G401.6 (cell line): ENCODE measurements around the gene RTN4R.
A peak's percentile ranks its signal among the peaks of the same experiment; 100 is the strongest.
"Not testable (repeated sequence)": the region's sequence is repeated elsewhere in the genome, so short reads cannot be mapped to it uniquely, and the experiment has no call there.

ENCODE experiments used
- FAIRE-seq: peaks from 2 replicates; lab custom pipeline; 2012; peaks lifted over from hg19 to GRCh38; lab: Jason Lieb, UNC

RTN4R gene

DNA sequence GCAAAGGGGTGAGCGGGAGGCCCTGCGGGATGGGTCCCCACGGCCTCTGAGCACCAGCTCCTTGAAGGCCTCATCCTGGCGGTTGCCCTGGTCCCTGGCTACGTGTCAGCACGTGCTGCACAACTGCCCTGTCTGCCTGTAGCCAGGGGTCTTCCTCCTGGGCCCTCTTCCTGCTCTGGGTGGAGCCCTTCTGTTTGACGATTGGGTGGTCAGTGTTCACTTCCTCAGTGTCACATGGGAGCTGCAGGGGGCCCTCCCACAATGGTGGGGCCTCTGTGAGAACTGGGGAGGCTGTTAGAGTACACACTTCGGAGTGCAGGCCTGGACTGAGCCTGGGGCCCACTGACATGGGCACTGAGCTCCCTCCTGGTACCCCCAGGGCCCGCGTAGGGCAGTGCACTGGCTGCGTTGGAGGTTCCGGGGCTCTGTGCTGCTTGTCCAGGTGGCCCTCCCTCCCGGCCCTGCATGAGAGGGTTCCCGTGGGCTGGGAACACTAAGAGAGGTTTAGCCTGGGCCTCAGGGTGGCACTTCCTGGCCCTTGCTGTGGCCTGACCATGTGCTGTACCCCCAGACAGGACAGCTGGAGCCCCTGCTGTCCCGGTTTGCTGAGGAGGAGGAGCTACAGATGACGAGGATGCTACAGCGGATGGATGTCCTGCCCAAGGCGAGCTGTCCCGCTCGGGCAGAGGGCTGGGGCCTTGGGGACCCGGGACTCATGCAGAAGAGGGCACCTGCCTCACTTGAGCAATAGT is 38.0 kb upstream of the RTN4R start:
- FAIRE-seq, result no peak

DNA sequence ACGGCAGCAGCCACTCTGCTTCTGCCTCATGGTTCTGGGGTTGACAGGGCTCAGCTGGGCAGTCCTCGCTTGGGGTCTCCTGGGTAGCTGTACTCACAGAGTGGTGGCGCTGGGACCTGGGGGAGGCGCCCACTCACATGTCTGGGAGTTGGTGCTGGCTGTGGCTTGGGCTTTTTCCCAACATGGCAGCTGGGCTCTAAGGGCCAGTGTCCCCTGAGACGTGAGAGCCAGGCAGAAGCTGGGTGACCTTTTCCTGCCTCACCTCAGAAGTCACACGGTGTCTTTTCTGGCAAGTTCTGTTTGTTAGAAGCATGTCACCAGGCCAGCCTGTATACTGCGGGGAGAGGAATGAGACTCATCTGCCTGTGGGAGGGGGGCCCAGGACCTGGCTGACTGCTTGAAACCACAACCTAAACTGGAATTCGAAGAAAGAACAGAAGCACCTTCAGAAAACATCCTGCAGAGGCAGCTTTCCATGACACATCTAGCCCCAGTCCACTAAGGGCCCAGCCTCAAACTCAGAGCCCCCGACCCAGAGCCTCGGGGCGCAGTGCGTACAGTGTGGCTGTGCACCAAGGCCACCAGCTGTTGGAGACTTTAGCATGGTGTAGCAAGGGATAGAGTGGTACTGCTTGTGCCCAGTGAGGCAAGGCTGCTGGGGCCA is 37.2 kb upstream of the RTN4R start:
- not testable (repeated sequence) for FAIRE-seq

DNA sequence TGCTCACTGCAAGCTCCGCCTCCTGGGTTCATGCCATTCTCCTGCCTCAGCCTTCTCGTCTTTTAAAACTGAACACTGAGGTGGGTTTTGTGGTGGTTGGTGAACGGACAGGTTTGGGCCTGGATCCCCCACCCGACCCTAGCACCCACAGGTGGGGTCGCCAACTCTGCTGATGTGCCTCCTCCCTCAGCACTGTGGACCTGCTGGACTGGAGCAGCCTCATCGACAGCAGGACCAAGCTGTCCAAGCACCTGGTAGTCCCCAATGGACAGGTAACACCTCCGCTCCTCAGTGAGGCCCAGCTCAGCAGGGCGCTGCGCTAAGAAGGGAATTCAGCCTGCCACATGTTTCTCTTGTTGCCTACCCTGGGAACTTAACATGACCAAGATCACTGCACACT is 36.5 kb upstream of the RTN4R start:
- FAIRE-seq, result no peak

DNA sequence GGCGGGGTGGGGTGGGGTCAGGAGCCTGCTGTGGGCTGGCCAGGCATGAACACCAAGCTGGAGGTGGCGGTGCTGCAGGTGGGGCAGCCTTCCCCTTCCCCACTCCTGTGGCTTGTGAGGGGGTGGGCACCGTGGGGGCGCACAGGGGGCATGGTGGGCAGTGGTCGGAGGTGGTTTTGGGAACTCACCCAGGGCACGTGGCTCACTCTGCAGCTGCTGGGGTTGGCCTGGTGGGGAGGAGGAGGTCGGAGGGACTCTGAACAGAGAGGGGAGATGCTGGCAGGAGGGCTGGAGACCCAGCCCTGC is 35.1 kb upstream of the RTN4R start:
- FAIRE-seq, result not testable (repeated sequence)

DNA sequence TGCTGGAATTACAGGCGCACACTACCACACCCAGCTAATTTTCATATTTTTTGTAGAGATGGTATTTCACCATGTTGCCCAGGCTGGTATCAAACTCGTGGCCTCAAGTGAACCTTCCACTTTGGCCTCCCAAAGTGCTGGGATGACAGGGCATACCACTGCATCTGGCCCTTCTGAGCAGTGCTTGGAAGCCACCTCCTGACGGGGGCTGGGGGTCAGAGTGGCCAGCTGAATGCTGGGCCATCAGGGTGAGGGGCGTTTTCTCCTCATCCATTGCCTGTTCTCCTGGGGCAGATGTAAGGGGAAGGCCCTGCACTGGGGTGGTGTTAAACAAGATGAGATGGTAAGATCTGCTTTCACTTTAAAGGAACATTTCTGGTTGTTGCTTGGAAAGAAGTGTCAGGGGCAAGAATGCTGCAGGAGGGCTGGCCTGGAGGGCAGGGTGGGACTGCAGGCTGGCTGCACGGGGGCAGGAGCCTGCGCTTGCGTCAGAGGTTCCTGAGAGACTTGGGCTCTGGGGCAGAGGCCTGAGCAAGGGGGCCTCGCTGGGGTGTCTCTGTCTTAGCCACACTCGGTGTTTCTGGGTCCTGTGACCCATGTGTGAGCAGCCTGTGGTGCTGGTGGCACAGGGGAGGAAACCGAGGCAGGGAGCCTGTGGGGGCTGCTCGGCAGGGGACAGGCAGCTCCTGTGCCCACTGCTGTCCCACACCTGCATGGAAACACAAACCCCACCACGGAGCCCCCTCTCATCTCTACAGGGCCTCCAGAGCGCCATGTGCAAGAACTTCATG is 34.5 kb upstream of the RTN4R start:
- no peak for FAIRE-seq

DNA sequence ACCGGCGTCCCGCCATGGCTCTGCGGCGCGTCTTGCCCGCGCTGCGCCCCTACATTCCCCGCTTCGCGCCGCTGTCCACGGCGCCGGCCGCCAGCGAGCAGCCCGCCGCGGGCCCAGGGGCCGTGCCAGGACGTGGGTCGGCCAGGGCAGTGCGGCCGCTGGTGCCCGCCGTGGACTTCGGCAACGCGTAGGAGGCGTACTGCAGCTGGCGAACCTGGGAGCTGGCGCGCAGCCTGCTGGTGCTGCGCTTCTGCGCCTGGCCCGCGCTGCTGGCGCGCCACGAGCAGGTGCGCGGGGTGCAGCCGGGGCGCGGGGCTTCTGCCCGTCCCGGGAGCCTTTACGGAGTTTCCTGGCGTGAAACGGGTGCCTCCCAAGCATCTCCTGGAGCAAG is 31.6 kb upstream of the RTN4R start:
- FAIRE-seq, result no peak

DNA sequence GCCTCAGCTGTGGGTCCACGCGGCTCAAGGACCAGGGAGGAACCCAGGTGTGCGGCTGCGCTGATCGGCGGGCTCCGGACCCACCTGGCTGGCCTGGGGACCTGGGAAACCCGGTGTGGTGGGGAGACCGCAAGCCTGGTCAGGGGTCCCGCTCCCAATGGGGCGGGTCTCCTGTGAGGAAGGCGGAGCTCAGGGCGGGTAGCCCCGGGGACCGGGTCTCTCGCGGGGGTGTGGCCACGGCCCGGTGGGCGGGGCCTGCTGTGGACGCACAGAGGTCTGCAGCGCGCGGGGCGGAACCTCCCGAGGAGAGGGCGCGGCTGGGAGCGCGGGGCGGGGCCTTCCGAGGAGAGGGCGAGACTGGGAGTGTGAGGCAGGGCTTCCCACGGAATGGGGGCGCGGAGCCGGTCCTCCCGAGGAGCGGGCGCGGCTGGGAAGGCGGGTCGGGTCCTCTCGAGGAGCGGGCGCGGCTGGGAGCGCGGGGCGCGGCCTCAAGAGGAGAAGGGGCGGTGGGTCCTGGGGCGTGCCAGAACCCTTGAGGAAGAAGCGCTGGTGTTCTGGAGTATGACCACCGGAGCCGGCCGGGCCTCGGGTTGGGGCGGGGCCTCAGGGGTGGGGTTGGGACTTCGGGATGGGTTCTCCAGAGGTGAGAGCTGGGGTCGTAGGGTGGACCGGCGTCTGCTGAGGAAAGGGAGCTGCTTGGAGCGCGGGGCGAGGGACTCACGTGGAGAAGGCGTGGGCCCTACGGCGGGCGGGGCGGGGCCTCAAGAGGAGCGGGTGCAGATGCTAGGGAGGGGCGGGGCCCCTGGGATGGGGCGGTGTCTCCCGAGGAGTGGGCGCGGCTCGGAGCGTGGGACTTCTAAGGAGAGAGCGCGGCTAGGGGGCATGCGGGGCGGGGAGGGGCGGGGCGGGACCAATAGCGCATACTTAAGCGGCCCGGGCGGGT is 31.0 kb upstream of the RTN4R start:
- FAIRE-seq, result peak; percentile 74

DNA sequence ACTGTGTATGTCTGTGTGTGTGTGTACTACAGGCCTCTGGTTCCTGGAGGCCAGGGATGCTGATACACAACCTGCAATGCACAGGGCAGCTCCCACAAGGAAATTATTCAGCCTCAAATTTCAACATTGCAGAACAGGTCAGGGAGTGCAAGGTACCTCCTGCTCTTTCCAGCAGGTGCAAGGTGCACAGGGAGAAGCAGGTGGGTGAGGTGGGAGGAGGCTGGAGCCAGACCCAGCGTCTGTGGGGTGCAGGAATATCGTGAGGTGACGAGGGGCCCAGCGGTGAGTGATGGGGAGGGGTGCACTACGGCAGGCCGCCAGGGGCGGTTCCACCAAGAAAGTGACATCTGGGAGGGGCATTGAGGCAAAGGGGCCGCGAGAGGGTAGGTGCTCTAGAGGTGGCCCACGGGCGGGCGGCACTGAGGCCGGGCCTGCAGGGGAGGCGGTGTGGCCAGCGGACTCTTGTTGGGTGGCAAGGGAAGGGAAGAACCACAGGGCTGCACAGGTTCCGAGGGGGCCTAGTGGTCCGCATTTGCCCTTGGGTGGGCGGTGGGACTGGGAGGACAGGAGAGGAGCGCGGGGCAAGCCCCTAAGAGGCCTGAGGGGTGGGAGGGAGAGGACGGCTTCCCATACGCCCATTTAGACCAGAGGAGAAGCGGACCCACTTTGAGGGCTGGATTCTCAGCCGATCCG is 30.1 kb upstream of the RTN4R start:
- FAIRE-seq, result no peak

DNA sequence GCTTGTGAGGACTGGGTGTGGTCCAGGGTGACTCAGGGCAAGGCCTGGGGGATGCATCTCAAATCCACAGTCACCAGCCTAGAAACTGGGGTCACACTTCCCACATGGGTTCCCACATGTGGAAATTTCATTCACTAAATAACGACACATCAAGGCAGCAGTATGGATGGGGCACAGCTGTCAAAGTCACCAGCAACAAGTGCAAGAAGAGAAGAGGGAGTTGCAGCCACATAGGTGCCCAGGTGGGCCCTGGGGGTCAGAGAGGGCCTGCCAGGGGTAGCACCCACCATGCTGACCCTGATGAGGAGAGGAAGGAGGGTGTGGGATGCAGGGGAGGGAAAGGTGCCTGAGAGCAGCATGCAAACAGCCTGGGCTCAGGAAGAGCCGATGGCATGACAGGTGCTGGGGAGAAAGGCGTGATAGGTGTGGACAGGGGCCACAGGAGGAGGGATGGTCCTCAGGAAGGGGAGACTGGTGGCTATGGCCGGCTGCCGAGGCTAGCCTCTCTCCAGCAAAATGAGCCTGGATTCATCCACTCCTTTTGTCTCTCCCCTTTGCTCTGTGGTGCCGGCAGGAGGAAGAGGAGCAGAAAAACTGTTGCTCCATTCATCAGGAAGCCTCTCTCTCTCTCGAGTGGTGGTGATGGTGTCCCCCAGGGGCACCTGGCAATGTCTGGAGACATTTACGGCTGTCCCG is 29.4 kb upstream of the RTN4R start:
- no peak for FAIRE-seq

DNA sequence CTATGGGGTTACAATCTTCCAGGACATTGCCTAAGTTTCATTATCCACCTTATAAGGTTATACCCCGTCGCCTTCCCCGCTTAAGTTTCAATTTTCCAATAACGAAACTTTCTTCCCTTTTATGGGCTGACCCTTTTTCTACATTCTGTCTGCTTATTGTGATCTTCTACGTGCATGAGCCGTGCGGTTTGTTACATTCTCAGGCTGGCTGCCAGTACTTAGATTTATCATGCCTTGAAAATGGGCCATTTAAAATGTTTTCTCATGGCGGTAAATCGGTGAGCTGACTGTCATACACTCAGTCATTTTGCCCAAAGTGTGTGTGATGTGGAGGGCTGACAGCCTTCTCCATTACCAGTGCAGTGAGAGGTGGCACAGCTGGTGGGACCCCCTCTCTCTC is 28.5 kb upstream of the RTN4R start:
- FAIRE-seq, result no peak

DNA sequence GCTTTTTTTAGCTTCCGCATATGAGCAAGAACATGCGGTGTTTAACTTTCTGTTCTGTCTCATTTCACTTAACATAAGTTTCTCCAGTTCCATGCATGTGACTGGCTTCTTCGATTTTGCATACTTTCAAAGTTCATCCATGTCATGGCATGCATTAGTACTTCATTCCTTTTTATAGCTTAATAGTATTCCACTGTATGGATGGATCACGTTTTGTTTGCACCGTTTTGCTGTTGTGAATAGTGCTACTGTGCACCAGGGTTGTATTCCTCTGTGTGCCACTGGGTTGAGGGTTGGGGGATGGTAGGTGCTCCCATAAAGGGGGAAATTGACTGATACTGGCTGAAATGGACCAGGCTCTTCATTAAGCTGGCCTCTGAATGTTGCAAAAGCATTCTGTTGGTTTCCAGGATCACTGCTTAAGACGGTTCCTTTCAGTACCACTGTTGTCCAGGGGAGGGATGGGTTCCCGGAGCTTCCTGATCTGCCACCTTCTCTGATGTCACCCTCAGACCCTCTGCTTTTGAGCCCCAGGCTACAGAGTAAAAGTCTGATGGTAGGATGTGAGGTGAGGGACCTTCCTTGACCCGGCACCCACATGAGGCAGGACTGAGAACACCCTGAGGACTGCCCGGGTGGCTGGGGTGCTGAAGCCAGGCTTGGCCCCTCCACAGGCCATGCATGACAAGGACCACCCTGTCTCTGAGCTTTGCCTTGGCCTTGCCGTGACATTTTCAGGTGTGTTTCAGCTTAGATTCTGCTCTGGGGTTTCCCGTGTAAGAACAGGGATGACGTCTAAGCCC is 27.3 kb upstream of the RTN4R start:
- no peak for FAIRE-seq

DNA sequence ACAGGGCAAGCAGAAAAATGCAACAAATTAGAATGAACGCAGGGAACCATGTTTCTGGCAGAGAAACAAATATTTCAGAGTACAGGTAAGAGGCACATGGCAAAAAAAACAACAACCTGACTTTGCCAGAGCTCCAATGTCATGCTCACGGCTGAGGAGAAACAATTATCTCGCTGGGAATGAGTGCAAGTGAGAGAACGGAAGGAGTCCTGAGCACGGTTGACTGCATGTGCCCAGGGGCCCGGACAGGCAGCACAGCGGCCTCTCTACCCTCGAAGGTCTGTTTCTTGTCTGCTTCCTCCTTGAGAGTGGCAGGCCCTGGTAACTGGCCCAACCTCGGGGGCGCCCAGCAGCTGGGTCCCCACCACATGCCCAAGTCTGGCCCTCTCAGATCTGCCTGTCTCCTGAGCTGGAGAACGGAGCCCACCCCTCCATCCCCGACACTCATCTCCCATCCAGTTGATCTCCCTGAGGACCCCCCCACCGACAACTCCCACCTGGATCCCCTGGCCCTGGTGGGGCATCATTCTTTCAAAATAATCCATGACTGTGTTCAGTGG is 24.6 kb upstream of the RTN4R start:
- no peak for FAIRE-seq

DNA sequence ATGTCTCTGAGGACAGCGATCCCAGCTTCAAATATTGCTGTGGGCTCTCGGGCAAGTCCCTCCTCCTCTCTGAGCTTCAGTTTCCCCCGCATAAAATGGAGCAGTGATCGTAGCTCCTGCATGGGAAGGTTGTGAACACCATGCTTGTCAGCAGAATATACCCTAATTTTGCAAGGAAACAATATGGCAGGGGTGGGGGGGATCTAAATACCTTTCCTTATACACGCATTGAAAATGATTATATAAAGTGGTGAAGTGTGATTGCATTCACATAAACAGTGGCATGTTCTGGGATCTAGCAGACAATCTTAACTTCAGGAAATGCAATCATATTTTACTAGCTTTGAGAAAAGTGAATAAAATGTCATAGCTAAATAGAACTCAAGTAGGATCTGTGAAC is 24.0 kb upstream of the RTN4R start:
- FAIRE-seq, result no peak

DNA sequence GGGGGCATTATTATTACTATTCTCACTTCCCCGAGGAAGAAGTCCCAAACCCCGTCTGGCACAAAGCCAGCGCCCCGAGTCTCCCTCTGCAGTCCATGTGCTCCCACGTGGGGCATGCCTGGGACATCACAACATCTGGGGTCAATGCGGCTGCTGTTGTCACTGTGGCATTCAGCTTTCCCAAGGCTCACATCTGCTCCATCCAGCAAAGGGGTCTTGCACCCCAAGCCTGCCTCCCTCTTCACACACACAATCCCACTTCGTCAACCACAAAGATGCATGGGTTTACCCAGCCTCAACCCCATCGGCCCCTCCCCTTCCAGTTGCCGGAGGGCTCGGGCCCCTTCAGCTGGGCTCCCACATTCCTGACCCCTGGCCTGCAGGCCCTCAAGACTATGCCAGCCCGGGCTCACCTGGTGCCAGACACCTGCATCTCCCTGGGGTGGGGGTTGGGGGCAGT is 23.5 kb upstream of the RTN4R start:
- no peak for FAIRE-seq

DNA sequence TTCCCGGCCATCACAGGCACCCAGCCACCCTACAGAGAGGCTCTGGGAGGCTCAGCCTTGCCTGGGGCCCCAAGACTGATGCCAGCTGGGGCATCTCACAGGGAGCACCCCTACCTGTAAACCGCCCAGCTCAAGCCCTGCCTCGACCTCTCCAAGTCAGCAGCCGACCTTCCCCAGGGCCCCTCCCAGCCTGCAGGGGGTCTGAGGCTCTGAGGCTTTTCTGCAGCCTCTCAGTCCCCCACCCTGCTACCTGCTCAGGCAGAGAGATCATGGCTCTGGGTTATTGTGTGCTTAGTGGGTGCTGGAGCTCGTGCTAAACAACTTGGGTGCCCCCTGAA is 23.1 kb upstream of the RTN4R start:
- no peak for FAIRE-seq

DNA sequence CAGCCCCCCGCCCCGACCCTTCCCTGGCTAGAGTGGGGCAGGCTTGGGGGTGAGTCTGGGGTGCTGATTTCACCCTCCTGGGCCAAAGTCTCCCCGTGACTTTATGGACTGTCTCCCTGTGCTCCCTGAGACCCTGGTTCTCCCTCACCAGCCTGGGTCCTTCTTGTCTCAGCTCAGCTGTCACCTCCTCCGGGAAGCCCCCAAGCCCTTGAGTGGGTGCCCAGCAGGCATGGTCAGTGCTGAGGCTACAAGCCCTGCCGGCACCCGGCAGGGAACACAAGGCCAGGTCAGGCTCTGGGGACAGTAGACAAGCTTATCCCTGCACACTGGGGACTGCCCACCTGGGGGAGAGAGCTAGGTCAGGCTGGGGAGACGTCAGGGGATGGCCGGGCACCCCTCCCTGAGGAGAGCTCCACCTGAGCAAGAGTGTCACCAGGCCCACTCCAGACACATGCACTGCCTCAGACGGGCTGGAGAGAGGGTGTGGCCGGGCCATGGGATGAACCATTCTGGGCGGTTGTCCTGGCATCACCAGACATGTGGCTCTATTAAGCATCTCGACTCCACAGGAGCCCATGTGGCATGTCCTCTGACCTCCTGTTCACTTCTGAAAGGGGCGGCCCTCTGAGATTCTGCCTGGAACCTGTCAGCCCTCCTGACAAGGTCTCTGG is 22.6 kb upstream of the RTN4R start:
- FAIRE-seq, result no peak

DNA sequence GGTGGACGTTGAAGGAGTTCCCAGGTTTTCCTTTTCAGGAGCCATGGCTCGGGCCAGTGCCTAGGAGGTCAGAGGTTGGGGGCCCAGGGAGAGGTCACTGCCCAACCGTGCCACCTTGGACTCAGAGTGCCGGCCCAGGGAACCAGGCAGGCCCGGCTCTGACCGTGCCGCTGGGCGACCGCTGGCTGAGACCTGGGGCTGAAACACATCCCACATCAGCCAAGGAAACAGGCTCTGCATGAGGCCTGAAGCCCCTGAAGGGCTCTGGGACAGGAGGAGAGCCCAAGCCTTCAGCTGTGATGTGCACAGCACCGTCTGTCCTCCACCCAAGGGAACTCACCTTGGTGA is 21.9 kb upstream of the RTN4R start:
- FAIRE-seq, result no peak

DNA sequence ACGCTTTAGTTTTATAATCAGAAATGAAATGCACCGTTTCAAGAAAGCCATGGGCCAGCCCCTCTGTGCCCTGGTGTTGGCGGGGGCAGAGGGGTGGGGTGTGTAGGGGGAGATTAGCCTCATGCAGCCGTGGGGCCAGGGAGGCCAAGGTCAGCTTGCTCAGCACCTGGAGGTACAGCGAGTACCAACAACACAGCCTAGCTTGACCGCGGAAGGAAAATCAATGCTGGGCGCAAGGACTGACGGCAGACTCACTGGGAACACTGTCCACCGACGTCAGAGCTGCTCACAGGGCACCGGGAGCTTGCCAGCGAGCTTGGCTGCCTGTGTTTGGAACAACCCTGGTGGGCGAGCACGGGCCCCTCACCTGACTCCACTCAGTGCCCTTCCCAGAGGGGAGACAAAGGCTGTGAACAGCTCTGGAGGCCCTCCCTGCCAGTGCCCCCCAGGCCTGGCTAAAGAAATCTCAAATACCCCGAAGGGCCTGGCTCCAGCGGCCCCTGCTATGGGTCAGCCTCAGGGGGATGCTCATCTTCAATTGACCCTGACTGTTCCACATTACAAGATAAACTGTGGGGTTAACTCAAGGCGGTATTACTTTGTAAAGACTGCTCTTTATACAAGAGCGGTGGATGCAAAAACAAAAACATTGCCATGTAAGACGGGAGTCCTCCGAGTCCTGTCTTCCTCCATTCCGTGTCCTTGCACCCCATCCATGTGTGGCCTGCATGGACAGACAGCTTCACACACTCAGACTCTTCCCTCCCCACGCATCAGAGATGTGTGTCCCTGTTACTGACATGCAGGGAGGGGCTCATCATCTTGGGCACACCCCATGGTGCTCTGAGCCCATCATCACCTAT is 21.3 kb upstream of the RTN4R start:
- FAIRE-seq, result not testable (repeated sequence)
